ENCODE results near the gene EIF4G3. TPM values are rescaled to one million over a fixed set of nuclear protein-coding genes. Genes with fewer than 3 reads are reported as not detected.

The EIF4G3 gene
- total and polyA plus RNA-seq, 10 of the 15 experiments (the other 5 are each of a cell fraction or from before 2014, with no cell fraction given): 7.4 to 45.1 (median 29.1) TPM

GRCh38 chr1:21205416-21205815, 28.7 kb upstream of the EIF4G3 start:
- no peak overlapping the region for H3K27ac ChIP-seq (ENCODE audit: control insufficient read depth, insufficient read depth)
- H3K9me3 ChIP-seq (replicated peaks; ENCODE audit: control insufficient read depth, insufficient read depth, low read length): no peaks in the 10 kb centered on the region
- no peak overlapping the region for H3K4me2 ChIP-seq (ENCODE audit: control insufficient read depth, insufficient read depth)
- ChIA-PET SMC1A (ENCODE audit: uncharacterized antibody, unreplicated experiment) (interaction anchor here (0.6 kb wide), 2 partner anchors 20 to 560 kb away, joined by 3 to 4 read pairs; no protein-coding TSS in a partner anchor), RAD21 (ENCODE audit: unreplicated experiment) (interaction anchor here (1.3 kb wide), 1 partner anchor 509 kb away, joined by 3 read pairs; no protein-coding TSS in a partner anchor), POLR2A (no interaction called here), CTCF (interaction anchor here (2.1 kb wide), 1 partner anchor 10 kb away, joined by 10 read pairs; no protein-coding TSS in a partner anchor)
- in situ Hi-C loops (cut with MboI): no loop called here
- no peak overlapping the region for H2AFZ ChIP-seq (ENCODE audit: control insufficient read depth, low read depth, low read length)
- BruUV-seq (replicated peaks): no TSS peak
- no peaks in the 10 kb centered on the region for H3K79me2 ChIP-seq (ENCODE audit: control insufficient read depth, insufficient read depth, low read length)
- H3K27me3 ChIP-seq (replicated peaks in 1 of 2; ENCODE audit: control insufficient read depth in 2 of 2, insufficient read depth in 2 of 2, low read length in 1 of 2): no peaks in the 10 kb centered on the region
- H3K4me1 ChIP-seq (ENCODE audit: control insufficient read depth, insufficient read depth, low read length): no peaks in the 10 kb centered on the region
- no peak for FAIRE-seq
- no peaks in the 10 kb centered on the region for H3K36me3 ChIP-seq (ENCODE audit: control insufficient read depth in 2 of 2, insufficient read depth in 2 of 2, low read length in 1 of 2)
- no peak for DNase-seq (ENCODE audit: low read depth, low spot score)
- H3K4me3 ChIP-seq: no peak overlapping the region
- no peaks in the 10 kb centered on the region for H4K20me1 ChIP-seq (ENCODE audit: control insufficient read depth, insufficient read depth)
- no peak for TF ChIP-seq ELK1 (IDR thresholded peaks at IDR 0.05; ENCODE audit: low read depth, low read length)
- no peak for TF ChIP-seq ETV6 (conservative IDR thresholded peaks at IDR 0.05 in 1 of 2, IDR thresholded peaks at IDR 0.05 in 1 of 2; ENCODE audit: borderline replicate concordance in 1 of 2, low read depth in 1 of 2)
- no peak for TF ChIP-seq SMAD5 (IDR thresholded peaks at IDR 0.05; ENCODE audit: low read depth)
- TF ChIP-seq CBFB (IDR thresholded peaks at IDR 0.05; ENCODE audit: low read depth): no peak
- WGBS (ENCODE audit: insufficient coverage, insufficient replicate concordance, low lambda C conversion rate, missing lambda C conversion rate): 78% methylated on average over 5 of the region's 5 CpGs
- no peak for ATAC-seq
- intact Hi-C loops (cut with micrococcal nuclease; ENCODE audit: unreplicated experiment): no loop called here
- H3K9ac ChIP-seq (ENCODE audit: control insufficient read depth, insufficient read depth, low read length): no peak overlapping the region

- BruUV-seq (replicated peaks): no TSS peak
- TF ChIP-seq ZBTB11 (CRISPR knock-in tag; IDR thresholded peaks at IDR 0.05): no peak
- no peak for TF ChIP-seq CBX5 (IDR thresholded peaks at IDR 0.05; ENCODE audit: low read depth)
- TF ChIP-seq RELB (IDR thresholded peaks at IDR 0.05; ENCODE audit: low read depth): no peak
- no peak for TF ChIP-seq MEF2B (IDR thresholded peaks at IDR 0.05; ENCODE audit: partially characterized antibody, poor library complexity, severe bottlenecking)
- TF ChIP-seq ELK1 (IDR thresholded peaks at IDR 0.05; ENCODE audit: low read depth, low read length): no peak
Measured at GRCh38 chr1:21201650-21202049, 25.0 kb upstream of the EIF4G3 start.

More at GRCh38 chr1:21201650-21202049, 25.0 kb upstream of the EIF4G3 start:
- in situ Hi-C loops (cut with MboI): no loop called here
- ChIA-PET POLR2A (no interaction called here), CTCF (interaction anchor here (0.6 to 0.7 kb wide), 2 partner anchors 9 to 418 kb away, joined by 3 to 4 read pairs; no protein-coding TSS in a partner anchor), RAD21 (ENCODE audit: unreplicated experiment) (no interaction called here), SMC1A (ENCODE audit: uncharacterized antibody, unreplicated experiment) (no interaction called here)
- H3K27me3 ChIP-seq (replicated peaks in 1 of 2; ENCODE audit: control insufficient read depth in 2 of 2, insufficient read depth in 2 of 2, low read length in 1 of 2): no peaks in the 10 kb centered on the region
- H3K9ac ChIP-seq (ENCODE audit: control insufficient read depth, insufficient read depth, low read length): no peak overlapping the region
- H3K4me2 ChIP-seq (ENCODE audit: control insufficient read depth, insufficient read depth): no peak overlapping the region
- FAIRE-seq: no peak
- H3K9me3 ChIP-seq (replicated peaks; ENCODE audit: control insufficient read depth, insufficient read depth, low read length): no peaks in the 10 kb centered on the region
- no peak overlapping the region for H3K4me3 ChIP-seq
- H3K4me1 ChIP-seq (ENCODE audit: control insufficient read depth, insufficient read depth, low read length): no peaks in the 10 kb centered on the region
- no peaks in the 10 kb centered on the region for H3K79me2 ChIP-seq (ENCODE audit: control insufficient read depth, insufficient read depth, low read length)
- H3K36me3 ChIP-seq (ENCODE audit: control insufficient read depth in 2 of 2, insufficient read depth in 2 of 2, low read length in 1 of 2): no peaks in the 10 kb centered on the region
- H2AFZ ChIP-seq (ENCODE audit: control insufficient read depth, low read depth, low read length): no peak overlapping the region
- ATAC-seq: no peak
- WGBS (ENCODE audit: insufficient coverage, insufficient replicate concordance, low lambda C conversion rate, missing lambda C conversion rate): 44% methylated on average over 4 of the region's 4 CpGs
- no peak overlapping the region for H3K27ac ChIP-seq (ENCODE audit: control insufficient read depth, insufficient read depth)
- no peaks in the 10 kb centered on the region for H4K20me1 ChIP-seq (ENCODE audit: control insufficient read depth, insufficient read depth)
- no peak for DNase-seq (ENCODE audit: low read depth, low spot score)
- intact Hi-C loops (cut with micrococcal nuclease; ENCODE audit: unreplicated experiment): no loop called here

Measured in GM12878 (cell line).